Eye (tissue), 1 donor: ENCODE data around the gene DNAH2.

Experiments used
- DNase-seq: peaks from one replicate; pipeline ENCODE4 v3.0.0-alpha.2; 2015

The DNAH2 gene

DNA sequence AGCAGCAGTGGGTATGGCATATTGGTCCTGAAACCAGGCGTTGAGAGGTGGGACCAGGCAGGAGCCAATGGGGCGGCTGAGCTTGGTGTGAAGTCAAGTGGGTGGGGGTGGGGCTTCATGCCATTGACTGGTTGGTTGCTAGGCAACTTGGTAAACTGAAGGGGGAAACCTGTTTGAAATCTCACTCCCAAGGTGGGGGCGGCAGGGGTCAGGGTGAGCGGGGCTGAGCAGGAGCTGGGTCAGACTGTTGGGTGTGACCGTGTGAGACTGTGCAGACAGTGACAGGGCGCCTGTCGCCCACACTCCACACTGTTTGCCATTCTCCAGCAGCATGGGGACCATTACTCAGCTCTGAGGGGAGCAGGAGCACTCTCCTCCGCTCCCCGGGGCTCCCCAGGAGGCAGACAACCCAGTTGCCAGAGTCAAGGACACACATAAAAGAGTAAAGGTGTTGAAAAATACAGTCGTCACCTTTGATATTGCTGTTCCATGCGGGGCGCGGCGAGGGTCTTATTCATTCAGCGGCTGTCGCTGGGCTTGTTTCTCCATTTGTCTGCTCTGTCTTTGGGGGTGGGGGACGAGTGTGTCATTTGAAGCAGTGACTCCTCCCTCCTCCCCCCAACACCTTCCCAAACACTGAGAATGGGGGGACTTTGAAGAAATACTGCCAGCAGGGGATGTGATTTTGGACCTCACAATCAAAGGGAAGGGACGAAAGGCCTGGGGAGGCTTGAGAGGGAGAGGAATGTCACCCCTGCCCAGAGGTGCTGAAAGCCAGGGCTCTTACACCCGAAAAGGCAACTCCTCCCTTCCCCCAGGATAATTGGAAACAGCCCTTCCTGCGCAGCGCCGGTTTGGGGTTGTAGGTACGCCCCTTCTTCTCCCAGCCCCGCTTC, 13.7 kb upstream of the DNAH2 start:
- peak; percentile 92 for DNase-seq

DNA sequence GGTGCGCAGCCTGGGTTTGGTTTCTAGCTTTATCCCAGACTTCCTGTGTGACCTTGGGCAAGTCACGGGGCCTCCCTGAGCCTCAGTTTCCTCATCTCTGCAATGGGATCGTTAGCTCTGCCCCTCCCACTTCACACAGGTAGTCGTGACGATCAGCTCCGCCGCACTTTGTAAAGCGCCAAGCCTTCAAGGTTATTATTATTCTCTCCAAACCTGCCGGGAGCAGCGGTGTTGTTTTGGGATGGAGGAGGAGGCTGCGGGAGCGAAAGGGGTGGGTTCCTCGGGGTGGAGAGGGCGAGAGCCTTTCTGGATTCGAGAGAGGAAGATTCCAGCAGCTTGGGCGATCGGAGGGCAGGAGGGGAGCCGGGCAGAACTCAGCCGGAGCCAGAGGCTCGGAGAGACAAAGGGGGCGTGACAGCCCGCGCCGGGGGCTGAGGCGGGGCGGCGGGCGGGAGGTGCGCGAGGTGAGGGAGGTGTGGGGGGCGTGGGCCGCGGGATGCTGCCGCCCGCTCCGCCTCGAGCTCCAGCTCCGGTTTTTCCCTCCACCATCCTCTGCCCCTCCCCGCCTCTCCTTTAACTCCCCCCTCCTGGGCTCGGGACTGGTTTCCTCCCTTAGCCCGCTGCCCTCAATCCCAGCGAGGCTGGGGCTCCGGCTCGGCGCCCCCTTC, 12.8 kb upstream of the DNAH2 start, which contains the start of gene EFNB3:
Gene EFNB3, plus strand, starts transcription at position 602 of the 668 bp plus-strand sequence. CDS start 397 bp downstream, outside the sequence.
- peak; percentile 91 for DNase-seq

DNA sequence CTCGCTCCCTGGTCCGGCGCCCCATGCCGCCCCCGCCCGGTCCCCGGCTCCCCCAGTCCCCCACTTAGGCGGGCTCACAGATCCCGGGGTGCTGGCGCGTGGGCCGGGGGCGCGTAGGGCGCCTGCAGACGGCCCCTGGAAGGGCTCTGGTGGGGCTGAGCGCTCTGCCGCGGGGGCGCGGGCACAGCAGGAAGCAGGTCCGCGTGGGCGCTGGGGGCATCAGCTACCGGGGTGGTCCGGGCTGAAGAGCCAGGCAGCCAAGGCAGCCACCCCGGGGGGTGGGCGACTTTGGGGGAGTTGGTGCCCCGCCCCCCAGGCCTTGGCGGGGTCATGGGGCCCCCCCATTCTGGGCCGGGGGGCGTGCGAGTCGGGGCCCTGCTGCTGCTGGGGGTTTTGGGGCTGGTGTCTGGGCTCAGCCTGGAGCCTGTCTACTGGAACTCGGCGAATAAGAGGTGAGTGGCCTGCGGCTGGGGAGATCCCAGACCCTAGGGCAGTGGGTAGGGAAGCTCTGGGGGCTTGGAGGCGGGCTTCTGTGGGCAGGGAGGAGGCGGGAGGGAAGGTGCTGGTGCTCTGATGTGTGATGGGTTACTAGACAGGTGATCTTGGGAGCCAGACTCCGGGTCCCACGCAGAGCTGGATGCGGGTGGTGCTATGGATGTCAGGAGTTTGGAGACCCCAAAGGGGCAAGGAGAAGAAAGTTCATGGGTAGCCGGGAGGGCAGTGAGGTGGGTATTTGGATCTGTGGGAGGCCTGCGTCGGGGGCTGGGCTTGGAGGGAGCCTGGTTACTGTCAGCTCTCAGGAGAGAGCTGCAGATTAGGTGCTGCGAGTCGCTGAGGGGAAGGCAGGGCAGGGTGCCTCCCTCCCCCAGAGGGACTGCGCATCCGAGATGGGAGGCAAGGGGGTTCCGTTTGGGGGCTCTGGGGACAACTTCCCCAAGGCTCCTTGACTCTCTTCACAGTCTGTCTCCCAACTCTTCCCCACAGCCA, 12.0 kb upstream of the DNAH2 start:
- DNase-seq, result peak; percentile 56

DNA sequence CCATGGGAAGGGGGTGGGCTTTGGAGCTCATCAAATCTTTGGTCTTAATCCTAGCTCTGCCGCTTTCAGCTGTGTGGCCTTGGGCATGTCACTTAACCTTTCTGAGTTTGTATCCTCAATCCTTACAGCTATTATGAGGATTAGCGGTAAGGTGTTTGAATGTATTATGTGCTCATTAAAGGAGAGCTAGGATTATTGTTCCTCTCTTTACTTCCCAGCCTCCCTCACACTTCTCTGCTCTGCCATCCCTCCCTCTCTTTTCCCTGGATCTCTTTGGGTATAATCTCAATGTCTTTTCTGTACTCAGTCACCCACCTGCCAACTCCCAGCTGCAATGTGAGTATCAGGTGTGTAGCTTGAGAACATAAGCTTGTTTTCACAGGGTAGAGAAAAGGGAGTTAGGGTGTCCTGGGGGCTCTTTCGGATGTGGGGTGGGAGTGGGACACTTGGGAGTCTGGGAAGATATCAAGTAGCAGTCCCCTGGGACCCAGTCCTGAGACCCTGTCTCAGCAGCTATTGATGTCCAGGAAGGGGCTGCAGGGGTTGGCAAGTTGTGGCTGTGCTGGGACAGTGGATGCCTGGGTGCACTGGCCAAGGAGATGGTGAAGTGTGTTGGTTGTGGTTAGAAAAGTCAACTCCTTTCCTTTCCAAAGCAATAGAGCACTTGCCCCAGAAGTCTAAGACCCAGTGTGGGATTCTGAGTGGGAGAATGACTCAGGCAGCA, 10.8 kb upstream of the DNAH2 start:
- no peak for DNase-seq

DNA sequence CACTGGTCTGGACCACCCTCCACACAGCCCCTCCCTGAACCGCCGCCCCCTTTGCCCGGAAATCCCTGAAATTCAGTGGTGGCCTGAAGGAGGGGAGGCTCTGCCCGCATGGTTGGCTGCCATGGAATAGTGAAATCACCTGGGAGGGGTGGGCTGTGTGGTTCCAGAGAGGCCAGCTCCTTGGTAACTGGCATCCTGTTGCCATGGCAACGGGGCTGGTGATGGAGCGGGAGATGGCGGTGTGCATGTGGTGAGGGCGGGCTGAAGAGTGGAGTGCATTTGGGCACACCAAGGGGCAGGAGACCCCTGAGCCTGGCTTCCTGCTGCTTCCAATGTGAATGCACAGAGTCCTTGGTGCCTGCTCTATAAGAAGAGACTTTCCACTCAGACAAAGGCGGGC, 10.1 kb upstream of the DNAH2 start:
- peak; percentile 66 for DNase-seq

DNA sequence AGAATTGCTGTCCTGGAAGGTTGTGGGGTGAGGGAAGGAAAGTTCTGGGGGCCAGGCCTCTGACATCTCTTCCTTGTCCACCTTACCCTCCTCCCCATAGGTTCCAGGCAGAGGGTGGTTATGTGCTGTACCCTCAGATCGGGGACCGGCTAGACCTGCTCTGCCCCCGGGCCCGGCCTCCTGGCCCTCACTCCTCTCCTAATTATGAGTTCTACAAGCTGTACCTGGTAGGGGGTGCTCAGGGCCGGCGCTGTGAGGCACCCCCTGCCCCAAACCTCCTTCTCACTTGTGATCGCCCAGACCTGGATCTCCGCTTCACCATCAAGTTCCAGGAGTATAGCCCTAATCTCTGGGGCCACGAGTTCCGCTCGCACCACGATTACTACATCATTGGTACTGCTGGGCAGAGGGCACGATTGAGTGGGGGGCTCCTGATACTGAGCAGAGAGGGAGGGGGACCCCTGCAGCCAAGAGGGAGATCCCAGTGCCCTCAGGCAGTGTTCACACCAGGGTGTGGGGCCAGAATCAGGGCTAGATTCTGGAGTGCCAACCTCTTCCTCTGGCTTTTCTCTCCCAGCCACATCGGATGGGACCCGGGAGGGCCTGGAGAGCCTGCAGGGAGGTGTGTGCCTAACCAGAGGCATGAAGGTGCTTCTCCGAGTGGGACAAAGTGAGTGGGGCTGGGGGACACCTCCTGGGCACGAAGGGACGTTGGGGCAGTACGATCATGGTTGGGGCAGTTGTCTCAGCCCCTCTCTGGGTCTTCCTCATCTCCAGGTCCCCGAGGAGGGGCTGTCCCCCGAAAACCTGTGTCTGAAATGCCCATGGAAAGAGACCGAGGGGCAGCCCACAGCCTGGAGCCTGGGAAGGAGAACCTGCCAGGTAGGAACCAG, 9.4 kb upstream of the DNAH2 start:
- DNase-seq, result no peak

DNA sequence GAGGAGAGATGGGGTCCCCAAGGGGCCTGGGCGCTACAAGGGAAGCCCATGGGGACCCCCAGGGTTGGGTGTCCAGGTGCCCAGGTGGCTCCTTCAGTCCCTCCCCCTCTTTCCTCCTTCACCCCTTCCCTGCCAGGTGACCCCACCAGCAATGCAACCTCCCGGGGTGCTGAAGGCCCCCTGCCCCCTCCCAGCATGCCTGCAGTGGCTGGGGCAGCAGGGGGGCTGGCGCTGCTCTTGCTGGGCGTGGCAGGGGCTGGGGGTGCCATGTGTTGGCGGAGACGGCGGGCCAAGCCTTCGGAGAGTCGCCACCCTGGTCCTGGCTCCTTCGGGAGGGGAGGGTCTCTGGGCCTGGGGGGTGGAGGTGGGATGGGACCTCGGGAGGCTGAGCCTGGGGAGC, 8.5 kb upstream of the DNAH2 start:
- no peak for DNase-seq

DNA sequence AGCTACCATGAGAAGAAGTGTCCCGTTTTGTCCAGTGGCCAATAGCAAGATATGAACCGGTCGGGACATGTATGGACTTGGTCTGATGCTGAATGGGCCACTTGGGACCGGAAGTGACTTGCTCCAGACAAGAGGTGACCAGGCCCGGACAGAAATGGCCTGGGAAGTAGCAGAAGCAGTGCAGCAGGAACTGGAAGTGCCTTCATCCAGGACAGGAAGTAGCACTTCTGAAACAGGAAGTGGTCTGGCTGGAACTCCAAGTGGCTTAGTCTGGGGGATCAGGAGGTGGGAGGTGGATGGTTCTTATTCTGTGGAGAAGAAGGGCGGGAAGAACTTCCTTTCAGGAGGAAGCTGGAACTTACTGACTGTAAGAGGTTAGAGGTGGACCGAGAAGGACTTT, 7.2 kb upstream of the DNAH2 start:
- no peak for DNase-seq

DNA sequence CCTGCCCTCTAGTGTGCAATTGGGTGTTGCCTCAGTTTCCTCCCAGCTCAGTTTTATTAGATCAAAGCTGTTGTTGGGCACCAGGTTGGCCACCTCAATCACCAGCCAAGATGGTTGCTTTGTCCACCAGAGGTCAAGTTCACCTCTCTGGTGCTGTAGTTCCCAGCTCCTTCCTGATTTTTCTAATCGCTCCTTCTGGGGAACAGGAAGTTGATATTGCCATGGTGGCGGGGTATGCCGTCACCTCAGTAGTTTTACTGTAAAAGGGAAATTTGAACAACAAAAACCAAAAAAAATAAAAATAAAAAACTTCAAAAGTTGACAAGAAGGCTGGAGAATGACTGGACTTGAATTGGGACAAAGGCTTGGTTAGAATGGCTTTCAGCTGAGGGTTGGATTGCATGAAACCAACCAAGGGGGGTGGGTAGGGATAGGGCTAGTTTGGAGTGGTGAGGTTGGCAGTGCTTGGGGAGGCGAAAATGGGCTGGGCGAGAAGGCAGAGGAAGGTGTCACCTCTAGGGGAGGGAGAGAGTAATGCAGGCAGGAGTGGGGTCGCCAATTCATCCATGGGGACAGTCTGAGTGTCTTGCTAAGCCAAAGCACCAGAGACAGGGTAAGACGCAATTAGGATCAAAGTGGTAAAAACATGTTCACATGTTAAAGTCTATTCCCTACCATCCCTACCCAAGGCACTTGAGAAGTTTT, 6.3 kb upstream of the DNAH2 start:
- DNase-seq, result peak; percentile 48

DNA sequence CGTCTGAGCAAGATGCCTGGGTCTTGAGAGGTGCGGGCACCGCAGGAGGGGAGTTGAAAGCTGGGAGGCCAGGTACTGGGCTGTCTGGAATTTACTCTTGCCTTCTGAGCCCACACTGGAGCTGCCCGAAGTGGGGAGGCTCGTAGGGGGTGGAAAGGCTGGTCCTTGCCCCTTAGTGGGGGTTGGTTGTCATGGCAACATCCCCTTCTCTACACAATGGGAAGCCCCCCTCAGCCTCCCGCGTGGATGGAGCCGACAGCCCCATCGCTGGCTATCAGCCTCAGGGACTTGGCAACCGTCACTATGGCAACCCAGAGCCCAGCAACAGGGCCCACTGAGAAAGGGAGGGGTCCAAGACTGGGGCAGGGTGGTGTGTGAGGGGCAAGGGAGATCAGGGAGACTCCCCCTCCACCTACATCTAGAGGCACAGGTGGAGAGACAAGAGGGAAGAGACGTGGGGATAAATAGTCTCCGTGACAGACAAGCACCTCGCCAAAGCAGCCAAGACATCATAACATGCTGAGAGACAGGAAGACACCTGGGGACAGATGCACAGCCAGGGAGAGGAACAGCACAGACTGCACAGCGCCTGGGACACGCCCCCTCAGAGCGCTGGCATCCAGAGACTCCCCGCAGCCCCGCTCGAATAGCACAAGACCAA, 5.3 kb upstream of the DNAH2 start:
- DNase-seq, result peak; percentile 91

DNA sequence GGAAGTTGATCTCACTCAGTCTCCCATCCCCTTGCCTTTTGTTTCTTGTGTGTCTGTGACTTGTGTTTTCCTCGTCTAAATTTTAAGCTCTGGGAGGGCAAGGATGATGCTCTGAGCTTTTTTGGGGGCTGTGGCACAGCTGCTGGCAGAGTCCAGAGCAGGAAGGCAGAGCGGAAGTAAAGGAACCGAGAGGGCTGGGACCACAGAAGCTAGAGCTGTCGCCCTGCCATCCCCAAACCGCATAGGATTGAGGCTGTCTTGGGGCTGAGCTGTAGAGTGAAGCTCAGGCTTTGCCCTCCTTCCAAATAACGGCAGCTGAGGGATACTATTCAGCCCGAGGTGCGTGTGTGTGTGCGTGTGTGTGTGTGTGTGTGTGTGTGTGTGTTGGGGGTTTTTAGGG, 3.8 kb upstream of the DNAH2 start:
- DNase-seq, result peak; percentile 11

DNA sequence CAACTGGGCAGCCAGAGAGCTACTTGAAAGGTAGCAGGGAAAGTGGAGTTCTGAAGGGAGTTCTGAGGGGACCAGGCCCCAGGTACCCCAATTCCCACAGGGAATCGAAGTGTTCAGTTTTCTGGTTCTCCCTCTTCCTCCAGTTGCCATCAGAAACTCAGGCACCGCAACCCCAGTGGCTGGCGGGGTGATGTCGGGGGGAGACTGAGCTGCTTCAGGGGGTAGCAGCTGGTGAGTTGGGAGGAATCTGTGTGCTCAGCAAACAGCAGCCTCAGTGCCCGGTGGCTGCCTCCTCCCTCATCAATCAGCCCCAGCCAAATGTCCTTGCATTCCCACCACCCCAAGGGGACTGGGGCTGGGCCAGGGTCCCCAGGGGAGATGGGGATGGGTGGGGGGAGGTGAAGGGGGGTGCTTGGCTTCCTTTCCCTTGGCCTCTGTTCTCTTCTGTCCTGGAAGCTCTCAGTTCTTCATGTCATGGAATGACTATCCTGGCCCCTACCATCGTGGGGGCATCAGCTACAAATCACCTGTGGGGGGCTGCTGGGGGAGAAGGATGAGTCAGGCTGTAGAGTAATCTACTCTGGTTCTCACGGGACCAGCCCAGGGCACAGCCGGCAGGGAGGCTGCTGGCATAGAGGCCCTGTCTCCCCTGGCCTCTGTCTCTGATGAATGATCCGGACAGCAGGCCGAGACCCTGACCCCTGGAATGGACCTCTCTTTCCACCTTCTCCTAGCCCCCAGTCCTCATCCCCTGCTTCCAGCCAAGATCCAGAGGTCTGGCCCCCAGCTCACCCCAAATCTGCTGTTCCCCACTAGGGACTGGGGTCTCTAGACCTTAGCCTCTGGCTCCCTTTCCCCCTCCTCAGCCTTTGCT, 2.6 kb upstream of the DNAH2 start:
- DNase-seq, result peak; percentile 37

DNA sequence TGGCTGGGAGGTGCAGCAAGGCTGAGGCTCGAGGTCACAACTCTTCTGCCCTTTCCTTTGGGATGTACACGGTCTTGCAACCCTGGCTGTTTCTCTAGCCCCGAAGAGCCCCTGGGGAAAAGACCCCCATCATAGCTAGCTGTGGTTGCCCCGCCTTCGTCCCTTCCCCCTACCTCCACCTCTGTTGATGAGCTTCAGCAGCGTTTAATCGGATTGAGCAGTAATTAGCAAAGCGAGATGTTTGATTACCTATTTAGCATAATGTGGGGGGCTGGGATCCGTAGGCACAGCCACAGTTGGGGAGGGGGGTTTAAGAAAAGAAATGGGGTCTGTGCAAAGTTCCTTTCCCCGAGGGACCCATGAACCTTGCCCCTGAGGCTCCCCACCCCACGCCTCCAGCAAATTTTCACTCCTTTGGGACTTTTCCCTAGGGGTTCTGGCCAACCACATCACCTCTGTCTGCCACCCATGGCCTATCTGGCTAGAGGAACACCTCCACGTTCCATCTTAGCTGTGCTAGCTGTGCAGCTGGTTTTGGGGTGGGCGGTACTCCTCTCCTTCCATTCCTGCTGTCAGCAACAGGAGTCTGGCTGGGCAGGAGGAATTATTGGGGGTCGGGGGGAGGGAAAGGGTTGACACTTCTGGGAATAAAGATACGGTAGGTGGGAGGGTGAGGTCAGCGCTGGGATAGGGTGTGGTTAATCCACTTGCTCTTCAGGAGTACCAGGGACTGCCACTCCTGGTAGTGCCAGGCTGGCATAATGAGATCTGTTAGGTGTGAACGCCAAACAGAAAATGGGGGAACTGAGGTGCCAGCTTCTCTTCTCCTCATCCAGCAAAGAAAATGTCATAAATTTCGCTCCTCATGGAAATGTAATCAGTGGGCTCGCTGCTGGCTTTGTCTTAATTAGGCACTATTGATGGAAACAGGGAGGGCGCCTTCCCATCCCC, 1.3 kb upstream of the DNAH2 start:
- DNase-seq, result peak; percentile 22

DNA sequence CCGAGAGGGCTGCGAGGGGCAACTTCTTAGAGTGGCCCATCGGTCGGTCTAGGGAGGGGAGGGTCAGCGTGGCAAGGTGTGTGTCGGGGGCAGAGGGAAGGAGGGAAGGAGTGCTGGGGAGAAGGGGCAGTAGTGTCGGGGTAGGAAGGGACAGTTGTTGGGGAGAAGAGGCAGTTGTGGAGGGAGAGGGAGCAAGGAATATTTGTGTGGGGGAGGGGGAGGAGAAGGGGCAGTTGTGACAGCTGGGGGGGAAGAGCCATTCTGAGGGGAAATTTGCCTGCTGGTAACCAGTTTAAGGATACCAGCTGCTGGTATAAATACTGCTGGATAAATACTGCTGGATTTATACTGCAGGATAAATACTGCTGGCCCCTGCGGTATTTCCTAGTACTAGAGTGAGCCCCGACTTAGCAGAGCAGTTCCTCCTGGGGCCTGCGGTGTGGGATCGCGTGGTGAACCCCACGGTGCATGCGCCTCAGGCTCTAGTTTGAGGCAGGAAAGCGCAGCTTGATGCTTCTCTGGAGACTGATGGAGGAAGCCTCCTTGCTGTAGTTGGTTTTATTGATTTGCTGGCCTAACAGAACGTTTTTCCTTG, 309 bp downstream of the DNAH2 start:
- peak; percentile 72 for DNase-seq

DNA sequence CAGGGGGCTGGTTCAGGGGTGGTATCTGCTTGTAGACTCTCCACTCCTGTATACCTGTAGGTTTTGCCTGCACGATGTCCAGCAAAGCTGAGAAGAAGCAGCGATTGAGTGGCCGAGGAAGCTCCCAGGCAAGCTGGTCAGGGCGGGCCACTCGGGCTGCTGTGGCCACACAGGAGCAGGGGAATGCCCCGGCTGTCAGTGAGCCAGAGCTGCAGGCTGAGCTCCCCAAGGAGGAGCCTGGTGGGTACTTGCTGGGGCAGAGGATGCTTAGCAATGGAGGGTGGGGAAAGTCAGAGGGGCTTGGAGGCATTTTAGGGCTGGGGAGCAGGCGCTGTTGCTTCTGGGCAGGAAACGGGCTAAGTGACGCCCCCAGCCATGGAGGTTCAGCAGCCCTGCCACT, 2.1 kb downstream of the DNAH2 start:
- no peak for DNase-seq

DNA sequence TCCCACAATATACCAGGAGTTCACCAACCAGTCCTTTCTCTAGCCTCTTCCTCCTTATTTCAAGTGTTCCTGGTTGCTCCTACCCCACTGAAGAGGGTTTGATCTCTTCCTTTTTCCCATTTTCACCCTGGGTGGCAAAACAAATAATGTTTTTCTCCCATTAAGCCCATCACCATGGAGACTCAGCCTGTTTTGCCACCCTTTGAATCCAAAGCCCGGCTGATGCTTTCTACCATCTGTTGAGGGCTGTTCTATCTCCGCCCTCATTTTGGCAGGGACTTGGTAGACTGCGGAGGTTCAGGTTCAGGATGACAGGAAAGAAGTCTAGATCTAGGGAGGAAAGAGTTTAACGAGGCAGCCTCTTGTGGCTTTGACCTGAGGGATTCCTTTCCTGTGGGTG, 2.6 kb downstream of the DNAH2 start:
- peak; percentile 16 for DNase-seq

DNA sequence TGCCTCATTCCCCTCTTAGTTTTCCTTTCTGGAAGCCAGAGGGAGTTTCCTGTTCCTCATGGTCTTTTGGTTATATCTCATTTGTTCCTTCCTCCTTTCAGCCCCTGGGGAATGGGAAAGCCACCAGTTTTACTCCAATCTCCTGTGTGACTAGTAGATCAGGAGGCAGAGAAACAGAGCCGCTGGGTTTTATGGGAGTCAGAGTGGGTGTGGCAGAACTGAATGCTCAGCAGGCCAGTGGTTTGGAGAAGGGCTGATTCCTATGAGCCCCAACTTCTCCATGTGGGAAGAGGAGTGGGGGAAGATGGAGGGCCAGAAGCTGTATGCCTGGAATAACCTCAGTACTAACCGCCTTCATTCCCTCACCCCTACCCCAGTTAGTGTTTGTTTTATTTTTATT, 4.1 kb downstream of the DNAH2 start:
- DNase-seq, result no peak
